Trophoblast cell (in vitro differentiated cells and primary cell): ENCODE data around the gene OR2V2.
A peak's percentile ranks its signal among the peaks of the same experiment; 100 is the strongest.
"Not testable (repeated sequence)": the region's sequence is repeated elsewhere in the genome, so short reads cannot be mapped to it uniquely, and the experiment has no call there.

ENCODE experiments used
- DNase-seq, 2 donors: peaks; one replicate each; pipeline ENCODE4 v3.0.0-alpha.2; 2016
- H2AFZ ChIP-seq: 2 replicates; pipeline ENCODE4 v1.6.1; 2013; ENCODE audit warnings: low read length, moderate library complexity, mild to moderate bottlenecking; ENCODE audit not compliant: insufficient read depth, poor library complexity
- H2AK5ac ChIP-seq: 2 replicates; pipeline ENCODE4 v1.6.1; 2013; ENCODE audit warnings: mild to moderate bottlenecking, low read length
- H2BK120ac ChIP-seq: 2 replicates; pipeline ENCODE4 v1.6.1; 2013; ENCODE audit warnings: low read length, mild to moderate bottlenecking, moderate library complexity; ENCODE audit not compliant: insufficient read depth, poor library complexity
- H2BK12ac ChIP-seq: 2 replicates; pipeline ENCODE4 v1.6.1; 2013; ENCODE audit warnings: mild to moderate bottlenecking, low read length, moderate library complexity
- H2BK5ac ChIP-seq: 2 replicates; pipeline ENCODE4 v1.6.1; 2013; ENCODE audit warnings: low read length, low read depth, moderate library complexity, mild to moderate bottlenecking; ENCODE audit not compliant: poor library complexity
- H3K14ac ChIP-seq: 2 replicates; pipeline ENCODE4 v1.6.1; 2013; ENCODE audit warnings: mild to moderate bottlenecking, low read length
- H3K18ac ChIP-seq: 2 replicates; pipeline ENCODE4 v1.6.1; 2013; ENCODE audit warnings: mild to moderate bottlenecking, low read length
- H3K23ac ChIP-seq: 2 replicates; pipeline ENCODE4 v1.6.1; 2013; ENCODE audit warnings: low read length
- H3K27ac ChIP-seq: 2 replicates; pipeline ENCODE4 v1.5.1; 2013; ENCODE audit warnings: low read depth, mild to moderate bottlenecking, inconsistent platforms, low read length, moderate library complexity
- H3K27me3 ChIP-seq: 2 replicates; pipeline ENCODE4 v1.6.1; 2013; ENCODE audit warnings: inconsistent platforms, mild to moderate bottlenecking, low read length, moderate library complexity; ENCODE audit not compliant: insufficient read depth
- H3K36me3 ChIP-seq, 2 experiments: 1 replicate in 1 of 2; 2 replicates in 1 of 2; pipeline ENCODE4 v1.6.1; 2013; ENCODE audit warnings: low read length in 2 of 2, mild to moderate bottlenecking in 2 of 2, moderate library complexity in 1 of 2; ENCODE audit not compliant: insufficient read depth in 2 of 2, control insufficient read depth in 1 of 2
- H3K4ac ChIP-seq: 2 replicates; pipeline ENCODE4 v1.6.1; 2013; ENCODE audit warnings: low read depth, mild to moderate bottlenecking, low read length, moderate library complexity
- H3K4me1 ChIP-seq, 2 experiments: 1 replicate in 1 of 2; 2 replicates in 1 of 2; pipeline ENCODE4 v1.6.1; 2013; ENCODE audit warnings: low read length in 2 of 2, mild to moderate bottlenecking in 2 of 2, moderate library complexity in 1 of 2; ENCODE audit not compliant: insufficient read depth in 2 of 2, control insufficient read depth in 1 of 2
- H3K4me2 ChIP-seq: 2 replicates; pipeline ENCODE4 v1.6.1; 2013; ENCODE audit warnings: inconsistent platforms, mild to moderate bottlenecking, low read length, moderate library complexity
- H3K4me3 ChIP-seq: 2 replicates; pipeline ENCODE4 v1.5.1; 2013; ENCODE audit warnings: mild to moderate bottlenecking, low read depth, low read length, inconsistent platforms
- H3K79me1 ChIP-seq: one replicate; pipeline ENCODE4 v1.6.1; 2013; ENCODE audit warnings: low read length
- H3K79me2 ChIP-seq: 2 replicates; pipeline ENCODE4 v1.6.1; 2013; ENCODE audit warnings: low read length, mild to moderate bottlenecking; ENCODE audit not compliant: control insufficient read depth, insufficient read depth, poor library complexity
- H3K9ac ChIP-seq: 2 replicates; pipeline ENCODE4 v1.6.1; 2013; ENCODE audit warnings: mild to moderate bottlenecking, low read length
- H3K9me3 ChIP-seq: 2 replicates; pipeline ENCODE4 v1.6.1; 2013; ENCODE audit warnings: low read depth, mild to moderate bottlenecking, control low read depth, inconsistent platforms, low read length; ENCODE audit not compliant: insufficient read depth
- H4K12ac ChIP-seq: 2 replicates; pipeline ENCODE4 v1.6.1; 2013; ENCODE audit warnings: low read depth, mild to moderate bottlenecking, low read length, moderate library complexity
- H4K8ac ChIP-seq: 2 replicates; pipeline ENCODE4 v1.6.1; 2013; ENCODE audit warnings: low read depth, mild to moderate bottlenecking, low read length, moderate library complexity
- H4K91ac ChIP-seq: one replicate; pipeline ENCODE4 v1.6.1; 2013; ENCODE audit warnings: low read depth, mild to moderate bottlenecking, low read length, moderate library complexity
- WGBS: extraction: QIAGEN DNeasy Blood & Tissue Kit; methylation state at CpG from one replicate; pipeline ENCODE4 v1.1.7; 2013; ENCODE audit warnings: missing lambda C conversion rate; ENCODE audit not compliant: insufficient read length, insufficient coverage; ENCODE audit errors: extremely low coverage; 5-methylcytosine and 5-hydroxymethylcytosine counted together

Gene OR2V2

GRCh38 chr5:181100121-181100875 is 47.1 kb upstream of the OR2V2 start:
- no peak overlapping the region for H3K27ac ChIP-seq
- no peaks in the 10 kb centered on the region for H3K79me1 ChIP-seq
- H4K91ac ChIP-seq = no peak overlapping the region
- no peak overlapping the region for H3K18ac ChIP-seq
- no peak overlapping the region for H2AK5ac ChIP-seq
- peaks cover 0 to 3% of the 10 kb centered on the region in 2 experiments for H3K4me1 ChIP-seq
- no peak overlapping the region for H4K8ac ChIP-seq
- WGBS = no CpG with 5 or more reads among the region's 62 CpGs
- H3K4ac ChIP-seq = no peak overlapping the region
- no peak overlapping the region for H2BK5ac ChIP-seq
- H2BK120ac ChIP-seq = no peak overlapping the region
- no peak overlapping the region for H3K9ac ChIP-seq
- H4K12ac ChIP-seq = no peak overlapping the region
- H3K23ac ChIP-seq = no peak overlapping the region
- peak overlapping the region; percentile 53 for H3K4me2 ChIP-seq
- H3K79me2 ChIP-seq = no peaks in the 10 kb centered on the region
- peaks cover 29% of the 10 kb centered on the region for H3K27me3 ChIP-seq
- peaks cover 13% of the 10 kb centered on the region for H3K9me3 ChIP-seq
- no peak overlapping the region for H3K14ac ChIP-seq
- no peak overlapping the region for H2AFZ ChIP-seq
- no peak overlapping the region for H2BK12ac ChIP-seq
- DNase-seq = peak in 1 of 2 donors; percentile 25
- H3K4me3 ChIP-seq = no peak overlapping the region
- no peaks in the 10 kb centered on the region for H3K36me3 ChIP-seq

GRCh38 chr5:181101030-181101641 is 46.2 kb upstream of the OR2V2 start:
- H3K27ac ChIP-seq, H3K4me2 ChIP-seq, H3K79me2 ChIP-seq, H3K79me1 ChIP-seq, H3K23ac ChIP-seq, H3K4me3 ChIP-seq, H2BK120ac ChIP-seq, H3K36me3 ChIP-seq, H3K9ac ChIP-seq, H2BK12ac ChIP-seq, H4K12ac ChIP-seq, H3K4me1 ChIP-seq, H2AK5ac ChIP-seq, H4K91ac ChIP-seq, H3K18ac ChIP-seq, H4K8ac ChIP-seq, DNase-seq, H2BK5ac ChIP-seq, H3K4ac ChIP-seq, H2AFZ ChIP-seq, H3K14ac ChIP-seq: not testable (repeated sequence)
- Histone ChIP-seq H3K27me3 (peaks cover 29% of the 10 kb centered on the region), H3K9me3 (peaks cover 13% of the 10 kb centered on the region)
- no CpG with 5 or more reads among the region's 54 CpGs for WGBS

- not testable (repeated sequence) for H3K18ac ChIP-seq, H2BK12ac ChIP-seq, H3K27ac ChIP-seq, H3K4me3 ChIP-seq, H3K4me1 ChIP-seq, H3K23ac ChIP-seq, H3K36me3 ChIP-seq, H3K4me2 ChIP-seq, H3K79me1 ChIP-seq, H3K79me2 ChIP-seq, H2BK120ac ChIP-seq, H3K4ac ChIP-seq, H4K8ac ChIP-seq, H4K12ac ChIP-seq, H2AK5ac ChIP-seq, H4K91ac ChIP-seq, H2AFZ ChIP-seq, DNase-seq, H3K14ac ChIP-seq, H2BK5ac ChIP-seq, H3K9ac ChIP-seq
- WGBS = no CpG with 5 or more reads among the region's 30 CpGs
- peaks cover 13% of the 10 kb centered on the region for H3K9me3 ChIP-seq
- H3K27me3 ChIP-seq = peaks cover 29% of the 10 kb centered on the region
Observed at GRCh38 chr5:181101930-181102674, 45.3 kb upstream of the OR2V2 start.

- not testable (repeated sequence) for H3K23ac ChIP-seq, H3K4me1 ChIP-seq, H3K79me2 ChIP-seq, H3K14ac ChIP-seq, H4K8ac ChIP-seq, H2BK120ac ChIP-seq, H3K4ac ChIP-seq, H4K91ac ChIP-seq, H3K9ac ChIP-seq, H3K4me3 ChIP-seq, DNase-seq, H4K12ac ChIP-seq, H3K79me1 ChIP-seq, H3K36me3 ChIP-seq, H3K18ac ChIP-seq, H2BK5ac ChIP-seq, H3K4me2 ChIP-seq, H3K27ac ChIP-seq, H2AK5ac ChIP-seq, H2AFZ ChIP-seq, H2BK12ac ChIP-seq
- Histone ChIP-seq H3K9me3 (peaks cover 12% of the 10 kb centered on the region), H3K27me3 (peaks cover 23% of the 10 kb centered on the region)
- WGBS = no CpG with 5 or more reads among the region's 5 CpGs
Observed at GRCh38 chr5:181104259-181104568, 43.2 kb upstream of the OR2V2 start.
